GM12878 (cell line): Measurements from ENCODE around the gene MAP4K2. TPM values are rescaled to one million over a fixed set of nuclear protein-coding genes. Genes with fewer than 3 reads are reported as not detected.

Experiments
- ATAC-seq: fragments of 200-7000 bp; cut with Tn5 transposase; 3 replicates; pipeline ENCODE4 v1.9.1; 2020; ENCODE audit warnings: mild to moderate bottlenecking, moderate library complexity
- BruUV-seq: library from RNA; stranded (reverse); fragments of 400-500 nt; replicated peaks from 2 replicates; lab custom pipeline; 2021; lab: Mats Ljungman, UMichigan
- CTCF ChIA-PET: fragments of 300-600 bp; sonication (Branson Sonifier 250); formaldehyde crosslinking; extraction: SDS; loops from one replicate; lab custom pipeline; 2021; ENCODE audit warnings: inconsistent platforms; lab: Yijun Ruan, JAX
- POLR2A ChIA-PET: fragments of 350-600 bp; formaldehyde crosslinking; extraction: SDS; loops from one replicate; lab custom pipeline; 2021; ENCODE audit warnings: inconsistent platforms; lab: Charles Lee
- RAD21 ChIA-PET: fragments of 300-600 bp; sonication (Branson Sonifier 250); formaldehyde crosslinking; loops from one replicate; lab custom pipeline; 2023; ENCODE audit warnings: antibody characterized with exemption; ENCODE audit not compliant: unreplicated experiment; lab: Charles Lee
- SMC1A ChIA-PET: fragments of 300-600 bp; sonication (Branson Sonifier 250); formaldehyde crosslinking; loops from one replicate; lab custom pipeline; 2023; ENCODE audit not compliant: unreplicated experiment, uncharacterized antibody; lab: Charles Lee
- DNase-seq: peaks from one replicate; pipeline ENCODE4 v3.0.0-alpha.2; 2011; ENCODE audit warnings: low read depth, low spot score
- FAIRE-seq: peaks from 3 replicates; lab custom pipeline; 2011; peaks lifted over from hg19 to GRCh38; lab: Jason Lieb, UNC
- H2AFZ ChIP-seq: 2 replicates; pipeline ENCODE4 v1.6.0; 2011; ENCODE audit warnings: low read depth, low read length, control low read depth; ENCODE audit not compliant: control insufficient read depth
- H3K27ac ChIP-seq: 2 replicates; pipeline ENCODE4 v1.5.1; 2011; ENCODE audit warnings: control low read depth; ENCODE audit not compliant: control insufficient read depth, insufficient read depth
- H3K27me3 ChIP-seq, 2 experiments: replicated peaks in 1 of 2; 2 replicates each; pipeline versions ENCODE4 v1.6.0 to v1.6.1; 2011; ENCODE audit warnings: low read length in 1 of 2; ENCODE audit not compliant: control insufficient read depth in 2 of 2, insufficient read depth in 2 of 2
- H3K36me3 ChIP-seq, 2 experiments: 2 replicates each; pipeline ENCODE4 v1.5.1; 2011; ENCODE audit warnings: low read length in 1 of 2; ENCODE audit not compliant: control insufficient read depth in 2 of 2, insufficient read depth in 2 of 2
- H3K4me1 ChIP-seq: 2 replicates; pipeline ENCODE4 v1.6.1; 2011; ENCODE audit warnings: mild to moderate bottlenecking, low read length, moderate library complexity, mixed read lengths; ENCODE audit not compliant: control insufficient read depth, insufficient read depth
- H3K4me2 ChIP-seq: 2 replicates; pipeline ENCODE4 v1.6.0; 2011; ENCODE audit warnings: control low read depth; ENCODE audit not compliant: control insufficient read depth, insufficient read depth
- H3K4me3 ChIP-seq: fragments of 200-600 bp; sonication (generic); 2 replicates; pipeline ENCODE4 v1.5.1; 2016
- H3K79me2 ChIP-seq: 2 replicates; pipeline ENCODE4 v1.6.0; 2011; ENCODE audit warnings: low read length; ENCODE audit not compliant: control insufficient read depth, insufficient read depth
- H3K9ac ChIP-seq: 2 replicates; pipeline ENCODE4 v1.8.0; 2011; ENCODE audit warnings: low read length, control low read depth, mixed read lengths; ENCODE audit not compliant: control insufficient read depth, insufficient read depth
- H3K9me3 ChIP-seq: replicated peaks from 3 replicates; pipeline ENCODE4 v1.5.1; 2011; ENCODE audit warnings: mild to moderate bottlenecking, low read length; ENCODE audit not compliant: control insufficient read depth, insufficient read depth
- H4K20me1 ChIP-seq: 2 replicates; pipeline ENCODE4 v1.6.0; 2011; ENCODE audit not compliant: control insufficient read depth, insufficient read depth
- ASH2L ChIP-seq: fragments of 300-600, 200-600 bp; sonication (generic); IDR thresholded peaks from 2 replicates; pipeline ENCODE4 v1.6.1; 2017; ENCODE audit warnings: low read depth, mild to moderate bottlenecking, borderline replicate concordance
- RCOR1 ChIP-seq: conservative IDR thresholded peaks from 2 replicates; pipeline ENCODE4 v1.6.1; 2012; ENCODE audit warnings: low read depth, low read length, improper control_type of control experiment
- WGBS: methylation state at CpG from one replicate; pipeline ENCODE4 v1.1.6; 2016; ENCODE audit warnings: low lambda C conversion rate; ENCODE audit not compliant: insufficient replicate concordance, insufficient coverage; ENCODE audit errors: missing lambda C conversion rate; 5-methylcytosine and 5-hydroxymethylcytosine counted together
- in situ Hi-C: fragments of 300-500 bp; cut with MboI; formaldehyde crosslinking; loops from 9 replicates; pipeline ENCODE4 v1.14.3; 2018; ENCODE audit warnings: mixed read lengths
- intact Hi-C: fragments of 100-400 bp; cut with micrococcal nuclease; formaldehyde crosslinking; loops from one replicate; pipeline ENCODE4 v1.14.2; 2022; ENCODE audit not compliant: unreplicated experiment
- polyA plus RNA-seq, 11 experiments: library from polyadenylated mRNA; depleted of rRNA in 4 of 11; unstranded in 6 of 11; stranded (reverse) in 5 of 11; fragments of >200 nt; fragmentation: Nextera tagmentation in 4 of 11; fragmentation: Illumina TruSeq in 1 of 11; extraction: Ambion mirVana in 4 of 11; extraction: Trizol in 1 of 11; gene quantifications; 1 replicate in 1 of 11; 2 replicates in 10 of 11; pipeline versions ENCODE4 v1.2.1 to v1.2.3, GENCODE V29; 2011 to 2016; ENCODE audit warnings: inconsistent platforms in 2 of 11, missing spikeins in 2 of 11, low read depth in 1 of 11
- total RNA-seq, 4 experiments: library from RNA; depleted of rRNA in 3 of 4; stranded (reverse); fragments of >200 nt in 3 of 4; fragmentation: Illumina TruSeq in 1 of 4; extraction: Trizol in 1 of 4; gene quantifications; 2 replicates each; pipeline versions ENCODE4 v1.2.1 to v1.2.3, GENCODE V29; 2013 to 2021
- TF ChIP-seq, protein P1 (sequence below): fragments of 450-650 bp; formaldehyde crosslinking; IDR thresholded peaks from 2 replicates; pipeline ENCODE4 v1.5.0; 2022; ENCODE audit warnings: mild to moderate bottlenecking, missing genetic modification characterization

Gene MAP4K2
- total and polyA plus RNA-seq, 10 of the 15 experiments (the other 5 are each of a cell fraction or from before 2014, with no cell fraction given) = 0.98 to 78.1 (median 48.9) TPM

DNA sequence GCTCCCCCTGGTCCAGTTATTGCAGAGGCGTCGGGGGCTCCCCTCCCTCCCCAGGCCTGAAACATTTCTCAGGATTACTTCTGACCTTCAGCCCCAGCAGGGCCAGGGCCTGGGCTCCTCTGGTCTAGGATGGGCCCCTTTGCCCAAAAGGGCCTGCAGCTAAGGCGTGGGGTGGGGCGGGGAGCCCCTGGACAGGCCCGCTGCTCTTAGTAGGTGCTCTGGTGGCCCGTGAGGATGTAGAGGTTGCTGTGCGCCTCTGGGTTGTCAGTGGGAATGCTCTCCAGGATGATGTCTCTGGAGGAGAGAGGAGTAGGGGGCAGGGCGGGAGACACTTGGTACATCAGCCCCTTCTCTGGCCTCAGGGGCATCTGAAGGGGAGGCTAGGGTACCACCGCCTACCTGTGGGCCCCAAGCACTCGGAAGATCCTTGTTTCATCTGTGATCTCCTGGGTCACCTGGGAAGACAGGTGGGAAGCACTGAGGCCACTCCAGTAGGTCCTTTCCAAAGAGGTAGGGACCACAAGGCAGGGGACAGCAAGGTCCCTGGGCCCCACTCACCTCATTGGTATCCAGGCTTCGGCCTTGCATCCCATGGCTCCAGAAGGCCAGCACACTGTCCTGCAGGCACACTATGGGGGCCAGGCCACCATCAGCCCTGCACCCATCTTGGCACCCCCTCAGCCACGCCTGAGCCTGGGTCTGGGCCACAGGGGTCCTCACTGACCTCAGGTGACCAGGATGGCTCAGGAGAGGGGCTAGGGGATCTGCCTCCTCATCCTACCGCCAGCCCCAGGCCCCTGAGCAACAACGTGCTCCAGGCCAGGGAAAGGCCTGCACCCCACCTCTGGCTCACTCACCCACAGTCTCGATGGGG, 13.4 kb downstream of the MAP4K2 start:
- in situ Hi-C loops = no loop called here
- RAD21 ChIA-PET = no interaction called here
- no TSS peak for BruUV-seq

More for the DNA sequence above, 13.4 kb downstream of the MAP4K2 start:
- no peak for FAIRE-seq
- Histone ChIP-seq H3K27ac (no peak overlapping the region), H3K36me3 (peaks cover 5 to 11% of the 10 kb centered on the region in 2 experiments; a peak in 3 of 4 replicates), H3K4me2 (no peak overlapping the region), H3K9ac (no peak overlapping the region), H4K20me1 (no peaks in the 10 kb centered on the region), H3K4me1 (no peaks in the 10 kb centered on the region), H2AFZ (no peak overlapping the region), H3K79me2 (no peaks in the 10 kb centered on the region), H3K27me3 (no peaks in the 10 kb centered on the region), H3K9me3 (no peaks in the 10 kb centered on the region), H3K4me3 (no peak overlapping the region)
- POLR2A ChIA-PET = no interaction called here
- CTCF ChIA-PET = interaction anchor here (5.2 kb wide), 1 partner anchor 12 kb away, joined by 41 read pairs; the partner anchor contains the start of gene MAP4K2
- WGBS = 97% methylated on average over 15 of the region's 15 CpGs
- SMC1A ChIA-PET = no interaction called here
- no peak for ATAC-seq
- intact Hi-C loops = no loop called here
- no peak for DNase-seq
- TF ChIP-seq, protein P1, sequence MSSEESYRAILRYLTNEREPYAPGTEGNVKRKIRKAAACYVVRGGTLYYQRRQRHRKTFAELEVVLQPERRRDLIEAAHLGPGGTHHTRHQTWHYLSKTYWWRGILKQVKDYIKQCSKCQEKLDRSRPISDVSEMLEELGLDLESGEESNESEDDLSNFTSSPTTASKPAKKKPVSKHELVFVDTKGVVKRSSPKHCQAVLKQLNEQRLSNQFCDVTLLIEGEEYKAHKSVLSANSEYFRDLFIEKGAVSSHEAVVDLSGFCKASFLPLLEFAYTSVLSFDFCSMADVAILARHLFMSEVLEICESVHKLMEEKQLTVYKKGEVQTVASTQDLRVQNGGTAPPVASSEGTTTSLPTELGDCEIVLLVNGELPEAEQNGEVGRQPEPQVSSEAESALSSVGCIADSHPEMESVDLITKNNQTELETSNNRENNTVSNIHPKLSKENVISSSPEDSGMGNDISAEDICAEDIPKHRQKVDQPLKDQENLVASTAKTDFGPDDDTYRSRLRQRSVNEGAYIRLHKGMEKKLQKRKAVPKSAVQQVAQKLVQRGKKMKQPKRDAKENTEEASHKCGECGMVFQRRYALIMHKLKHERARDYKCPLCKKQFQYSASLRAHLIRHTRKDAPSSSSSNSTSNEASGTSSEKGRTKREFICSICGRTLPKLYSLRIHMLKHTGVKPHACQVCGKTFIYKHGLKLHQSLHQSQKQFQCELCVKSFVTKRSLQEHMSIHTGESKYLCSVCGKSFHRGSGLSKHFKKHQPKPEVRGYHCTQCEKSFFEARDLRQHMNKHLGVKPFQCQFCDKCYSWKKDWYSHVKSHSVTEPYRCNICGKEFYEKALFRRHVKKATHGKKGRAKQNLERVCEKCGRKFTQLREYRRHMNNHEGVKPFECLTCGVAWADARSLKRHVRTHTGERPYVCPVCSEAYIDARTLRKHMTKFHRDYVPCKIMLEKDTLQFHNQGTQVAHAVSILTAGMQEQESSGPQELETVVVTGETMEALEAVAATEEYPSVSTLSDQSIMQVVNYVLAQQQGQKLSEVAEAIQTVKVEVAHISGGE (CRISPR knock-in tag) = no peak
- TF ChIP-seq ASH2L (no peak), RCOR1 (no peak)
